ENCODE data around the gene PAEP. TPM values are rescaled to one million over a fixed set of nuclear protein-coding genes. Genes with fewer than 3 reads are reported as not detected.
"Not testable (repeated sequence)": the region's sequence is repeated elsewhere in the genome, so short reads cannot be mapped to it uniquely, and the experiment has no call there.

Gene PAEP
- polyA plus RNA-seq, 1 donor (not counting 4 experiments of a cell fraction or from before 2014, with no cell fraction given) = not detected

GRCh38 chr9:135533113-135533512 lies 28.4 kb upstream of the PAEP start:
- H3K9ac ChIP-seq (ENCODE audit: control insufficient read depth, extremely low read depth, insufficient read depth, low read length) = no peak overlapping the region
- dilution Hi-C loops (cut with MboI; ENCODE audit: extremely low pct_ligation_motif_present, low sequenced_read_pairs) = no loop called here
- no peak overlapping the region for H2AFZ ChIP-seq (ENCODE audit: control insufficient read depth, low read length)
- no peaks in the 10 kb centered on the region for H4K20me1 ChIP-seq (ENCODE audit: control insufficient read depth, extremely low read depth, insufficient read depth, low read length)
- no peaks in the 10 kb centered on the region for H3K9me3 ChIP-seq (ENCODE audit: control insufficient read depth, low read depth, low read length)
- TF ChIP-seq EZH2 (IDR thresholded peaks at IDR 0.05; ENCODE audit: low read length) = no peak
- TF ChIP-seq CTCF (optimal IDR thresholded peaks at IDR 0.05 in 1 of 3, IDR thresholded peaks at IDR 0.05 in 1 of 3, conservative IDR thresholded peaks at IDR 0.05 in 1 of 3; ENCODE audit: extremely low read depth in 1 of 3, insufficient read depth in 2 of 3, low read length in 3 of 3) = no peak
- DNase-seq (ENCODE audit: low read depth, low spot score) (peak; percentile 5), FAIRE-seq (no peak)
- no peak overlapping the region for H3K27ac ChIP-seq (ENCODE audit: control insufficient read depth, insufficient read depth, low read length)
- H3K79me2 ChIP-seq (ENCODE audit: control insufficient read depth, insufficient read depth, low read length) = no peaks in the 10 kb centered on the region
- no peak overlapping the region for H3K4me2 ChIP-seq (ENCODE audit: control insufficient read depth, extremely low read depth, insufficient read depth, low read depth, low read length)
- H3K4me3 ChIP-seq (ENCODE audit: control insufficient read depth in 2 of 3, extremely low read depth in 1 of 3, insufficient read depth in 2 of 3, low read depth in 1 of 3, low read length in 3 of 3) = no peak overlapping the region
- H3K27me3 ChIP-seq (ENCODE audit: control insufficient read depth, extremely low read depth, insufficient read depth, low read length) = peaks cover 14% of the 10 kb centered on the region
- H3K9me1 ChIP-seq (ENCODE audit: control insufficient read depth, extremely low read depth, insufficient read depth, low read length) = no peaks in the 10 kb centered on the region
- no peaks in the 10 kb centered on the region for H3K36me3 ChIP-seq (ENCODE audit: control insufficient read depth in 2 of 2, extremely low read depth in 1 of 2, insufficient read depth in 2 of 2, low read length in 2 of 2)
- H3K4me1 ChIP-seq (ENCODE audit: control insufficient read depth, extremely low read depth, insufficient read depth, low read length) = no peaks in the 10 kb centered on the region

GRCh38 chr9:135533674-135534073 lies 27.9 kb upstream of the PAEP start:
- dilution Hi-C loops (cut with MboI; ENCODE audit: extremely low pct_ligation_motif_present, low sequenced_read_pairs) = no loop called here
- FAIRE-seq = no peak
- no peak for DNase-seq (ENCODE audit: low read depth, low spot score)
- Histone ChIP-seq H3K36me3 (ENCODE audit: control insufficient read depth in 2 of 2, extremely low read depth in 1 of 2, insufficient read depth in 2 of 2, low read length in 2 of 2) (no peaks in the 10 kb centered on the region), H3K4me1 (ENCODE audit: control insufficient read depth, extremely low read depth, insufficient read depth, low read length) (no peaks in the 10 kb centered on the region), H2AFZ (ENCODE audit: control insufficient read depth, low read length) (no peak overlapping the region), H3K27ac (ENCODE audit: control insufficient read depth, insufficient read depth, low read length) (no peak overlapping the region), H3K9me1 (ENCODE audit: control insufficient read depth, extremely low read depth, insufficient read depth, low read length) (no peaks in the 10 kb centered on the region), H3K9ac (ENCODE audit: control insufficient read depth, extremely low read depth, insufficient read depth, low read length) (no peak overlapping the region), H3K79me2 (ENCODE audit: control insufficient read depth, insufficient read depth, low read length) (no peaks in the 10 kb centered on the region), H3K4me2 (ENCODE audit: control insufficient read depth, extremely low read depth, insufficient read depth, low read depth, low read length) (no peak overlapping the region), H3K27me3 (ENCODE audit: control insufficient read depth, extremely low read depth, insufficient read depth, low read length) (peaks cover 14% of the 10 kb centered on the region), H4K20me1 (ENCODE audit: control insufficient read depth, extremely low read depth, insufficient read depth, low read length) (no peaks in the 10 kb centered on the region), H3K4me3 (ENCODE audit: control insufficient read depth in 2 of 3, extremely low read depth in 1 of 3, insufficient read depth in 2 of 3, low read depth in 1 of 3, low read length in 3 of 3) (no peak overlapping the region), H3K9me3 (ENCODE audit: control insufficient read depth, low read depth, low read length) (no peaks in the 10 kb centered on the region)
- no peak for TF ChIP-seq CTCF (optimal IDR thresholded peaks at IDR 0.05 in 1 of 3, IDR thresholded peaks at IDR 0.05 in 1 of 3, conservative IDR thresholded peaks at IDR 0.05 in 1 of 3; ENCODE audit: extremely low read depth in 1 of 3, insufficient read depth in 2 of 3, low read length in 3 of 3)
- no peak for TF ChIP-seq EZH2 (IDR thresholded peaks at IDR 0.05; ENCODE audit: low read length)

- H3K36me3 ChIP-seq (ENCODE audit: control insufficient read depth in 2 of 2, extremely low read depth in 1 of 2, insufficient read depth in 2 of 2, low read length in 2 of 2); H3K79me2 ChIP-seq (ENCODE audit: control insufficient read depth, insufficient read depth, low read length); H3K9ac ChIP-seq (ENCODE audit: control insufficient read depth, extremely low read depth, insufficient read depth, low read length); dilution Hi-C loops (cut with MboI; ENCODE audit: extremely low pct_ligation_motif_present, low sequenced_read_pairs); H3K4me3 ChIP-seq (ENCODE audit: control insufficient read depth in 2 of 3, extremely low read depth in 1 of 3, insufficient read depth in 2 of 3, low read depth in 1 of 3, low read length in 3 of 3); H3K4me2 ChIP-seq (ENCODE audit: control insufficient read depth, extremely low read depth, insufficient read depth, low read depth, low read length); H4K20me1 ChIP-seq (ENCODE audit: control insufficient read depth, extremely low read depth, insufficient read depth, low read length); H3K9me3 ChIP-seq (ENCODE audit: control insufficient read depth, low read depth, low read length); H3K27ac ChIP-seq (ENCODE audit: control insufficient read depth, insufficient read depth, low read length); H2AFZ ChIP-seq (ENCODE audit: control insufficient read depth, low read length); FAIRE-seq; DNase-seq (ENCODE audit: low read depth, low spot score); H3K4me1 ChIP-seq (ENCODE audit: control insufficient read depth, extremely low read depth, insufficient read depth, low read length); H3K9me1 ChIP-seq (ENCODE audit: control insufficient read depth, extremely low read depth, insufficient read depth, low read length): not testable (repeated sequence)
- H3K27me3 ChIP-seq (ENCODE audit: control insufficient read depth, extremely low read depth, insufficient read depth, low read length) = peaks cover 14% of the 10 kb centered on the region
Observed at GRCh38 chr9:135534192-135534711, 27.3 kb upstream of the PAEP start.

GRCh38 chr9:135534826-135535225 lies 26.7 kb upstream of the PAEP start:
- H3K4me2 ChIP-seq (ENCODE audit: control insufficient read depth, extremely low read depth, insufficient read depth, low read depth, low read length); H3K9me3 ChIP-seq (ENCODE audit: control insufficient read depth, low read depth, low read length); H3K36me3 ChIP-seq (ENCODE audit: control insufficient read depth in 2 of 2, extremely low read depth in 1 of 2, insufficient read depth in 2 of 2, low read length in 2 of 2); H3K4me3 ChIP-seq (ENCODE audit: control insufficient read depth in 2 of 3, extremely low read depth in 1 of 3, insufficient read depth in 2 of 3, low read depth in 1 of 3, low read length in 3 of 3); FAIRE-seq; H3K27ac ChIP-seq (ENCODE audit: control insufficient read depth, insufficient read depth, low read length); H3K9ac ChIP-seq (ENCODE audit: control insufficient read depth, extremely low read depth, insufficient read depth, low read length); H3K9me1 ChIP-seq (ENCODE audit: control insufficient read depth, extremely low read depth, insufficient read depth, low read length); H2AFZ ChIP-seq (ENCODE audit: control insufficient read depth, low read length); H4K20me1 ChIP-seq (ENCODE audit: control insufficient read depth, extremely low read depth, insufficient read depth, low read length); dilution Hi-C loops (cut with MboI; ENCODE audit: extremely low pct_ligation_motif_present, low sequenced_read_pairs); H3K79me2 ChIP-seq (ENCODE audit: control insufficient read depth, insufficient read depth, low read length); H3K4me1 ChIP-seq (ENCODE audit: control insufficient read depth, extremely low read depth, insufficient read depth, low read length); DNase-seq (ENCODE audit: low read depth, low spot score): not testable (repeated sequence)
- peaks cover 14% of the 10 kb centered on the region for H3K27me3 ChIP-seq (ENCODE audit: control insufficient read depth, extremely low read depth, insufficient read depth, low read length)
